K562 (cell line): ENCODE data around the gene PCSK2.

Experiments used
- CEBPB ChIP-seq: fragments of 450-650 bp; IDR thresholded peaks from 2 replicates; pipeline ENCODE4 v1.6.1; 2016; ENCODE audit warnings: missing genetic modification characterization, missing compliant biosample characterization
- CHD7 ChIP-seq: fragments of 200-600 bp; sonication (generic); IDR thresholded peaks from one replicate; pipeline ENCODE4 v1.6.1; 2012; ENCODE audit warnings: mild to moderate bottlenecking, low read depth, low read length, inconsistent platforms
- HINFP ChIP-seq: fragments of 450-650 bp; conservative IDR thresholded peaks from 2 replicates; pipeline ENCODE4 v1.6.1; 2016; ENCODE audit warnings: missing genetic modification characterization, low read depth, mild to moderate bottlenecking, control low read depth, missing compliant biosample characterization
- MAX ChIP-seq: sonication (generic); formaldehyde crosslinking; IDR thresholded peaks from 2 replicates; pipeline ENCODE4 v1.9.0; 2022; ENCODE audit warnings: mild to moderate bottlenecking, missing genetic modification reagents
- TBL1XR1 ChIP-seq, 2 experiments: IDR thresholded peaks; 2 replicates each; pipeline ENCODE4 v1.6.1; 2012; ENCODE audit warnings: improper control_type of control experiment in 2 of 2, low read length in 2 of 2, mild to moderate bottlenecking in 1 of 2

- TF ChIP-seq CEBPB (tag) (no peak), TBL1XR1 (IDR thresholded peaks at IDR 0.05; ENCODE audit: low read length in 2 of 2) (no peak), MAX (no peak), HINFP (tag) (no peak), CHD7 (no peak)
Observed at GRCh38 chr20:17407550-17407949, 180.7 kb downstream of the PCSK2 start.
